H1 (cell line): ENCODE measurements around the gene UBN1. TPM values are rescaled to one million over a fixed set of nuclear protein-coding genes. Genes with fewer than 3 reads are reported as not detected.

ENCODE experiments used
- CBX5 ChIP-seq: fragments of 300-800, 300-1000 bp; sonication (generic); IDR thresholded peaks from 2 replicates; pipeline ENCODE4 v1.7.1; 2016; ENCODE audit warnings: antibody characterized with exemption, low read length, low read depth
- CTBP2 ChIP-seq: IDR thresholded peaks from 2 replicates; pipeline ENCODE4 v1.7.0; 2011; ENCODE audit warnings: borderline replicate concordance, mild to moderate bottlenecking, moderate library complexity, mixed read lengths, low read length; ENCODE audit not compliant: insufficient read depth, insufficient read length
- EGR1 ChIP-seq: IDR thresholded peaks from 2 replicates; pipeline ENCODE4 v1.6.1; 2011; ENCODE audit warnings: low read depth, low read length, borderline replicate concordance
- polyA plus RNA-seq, 7 experiments: library from polyadenylated mRNA; depleted of rRNA in 3 of 7; stranded (reverse) in 5 of 7; unstranded in 2 of 7; fragments of >200 nt in 5 of 7; fragments of 200-250 nt in 2 of 7; gene quantifications; 1 replicate in 5 of 7; 2 replicates in 1 of 7; 4 replicates in 1 of 7; pipeline versions ENCODE4 v1.2.1 to v1.2.3, GENCODE V29; 2011 to 2013; ENCODE audit warnings: missing spikeins in 2 of 7, mixed read lengths in 2 of 7
- total RNA-seq: library from RNA; stranded (reverse); fragmentation: NEBNext Ultra II Directional; extraction: Animal tissue kit (Norgen Biotek cat#: 25700); gene quantifications from 2 replicates; pipeline ENCODE4 v1.2.1, GENCODE V29; 2021
- TF ChIP-seq, protein P1 (sequence below), 3 experiments: IDR thresholded peaks; 1 replicate in 2 of 3; 2 replicates in 1 of 3; pipeline versions ENCODE4 v1.5.1 to v1.6.1; 2011; ENCODE audit warnings: low read length in 3 of 3, mild to moderate bottlenecking in 3 of 3, inconsistent platforms in 2 of 3, low read depth in 1 of 3, moderate library complexity in 1 of 3; ENCODE audit not compliant: insufficient read depth in 1 of 3; ENCODE audit errors: control extremely low read depth in 1 of 3

The UBN1 gene
- total and polyA plus RNA-seq, 2 of the 8 experiments (the other 6 are each of a cell fraction or from before 2014, with no cell fraction given), result 16.2 to 37.0 TPM

DNA sequence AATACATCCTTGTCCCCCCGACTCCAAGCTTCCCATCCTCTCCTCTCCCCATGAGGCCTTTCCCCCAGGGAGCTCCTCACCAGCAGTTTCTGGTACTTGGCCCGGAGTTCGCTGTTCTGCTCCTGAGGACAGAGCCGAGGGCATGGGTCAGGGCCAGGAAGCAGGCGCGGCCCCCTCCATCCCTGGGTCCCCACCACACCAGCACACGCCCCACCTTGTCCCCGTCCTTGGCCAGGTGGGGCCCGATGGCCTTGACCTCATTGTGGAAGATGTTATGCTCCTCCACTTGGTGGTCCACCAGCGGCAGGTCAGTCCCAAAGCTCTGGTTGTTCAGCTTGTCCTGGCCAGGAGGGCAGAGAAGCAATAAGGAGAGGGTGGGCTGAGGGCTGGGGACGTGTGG, 53.5 kb downstream of the UBN1 start (continued):
- TF ChIP-seq CBX5 (no peak), CTBP2 (no peak), EGR1 (no peak)
- TF ChIP-seq, protein P1, sequence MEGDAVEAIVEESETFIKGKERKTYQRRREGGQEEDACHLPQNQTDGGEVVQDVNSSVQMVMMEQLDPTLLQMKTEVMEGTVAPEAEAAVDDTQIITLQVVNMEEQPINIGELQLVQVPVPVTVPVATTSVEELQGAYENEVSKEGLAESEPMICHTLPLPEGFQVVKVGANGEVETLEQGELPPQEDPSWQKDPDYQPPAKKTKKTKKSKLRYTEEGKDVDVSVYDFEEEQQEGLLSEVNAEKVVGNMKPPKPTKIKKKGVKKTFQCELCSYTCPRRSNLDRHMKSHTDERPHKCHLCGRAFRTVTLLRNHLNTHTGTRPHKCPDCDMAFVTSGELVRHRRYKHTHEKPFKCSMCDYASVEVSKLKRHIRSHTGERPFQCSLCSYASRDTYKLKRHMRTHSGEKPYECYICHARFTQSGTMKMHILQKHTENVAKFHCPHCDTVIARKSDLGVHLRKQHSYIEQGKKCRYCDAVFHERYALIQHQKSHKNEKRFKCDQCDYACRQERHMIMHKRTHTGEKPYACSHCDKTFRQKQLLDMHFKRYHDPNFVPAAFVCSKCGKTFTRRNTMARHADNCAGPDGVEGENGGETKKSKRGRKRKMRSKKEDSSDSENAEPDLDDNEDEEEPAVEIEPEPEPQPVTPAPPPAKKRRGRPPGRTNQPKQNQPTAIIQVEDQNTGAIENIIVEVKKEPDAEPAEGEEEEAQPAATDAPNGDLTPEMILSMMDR (IDR thresholded peaks at IDR 0.05; ENCODE audit: control extremely low read depth in 1 of 3, insufficient read depth in 1 of 3, low read depth in 1 of 3, low read length in 3 of 3), result no peak
